GM19397 (cell line): ENCODE results near the gene CGB3.
"Not testable (repeated sequence)": the region's sequence is repeated elsewhere in the genome, so short reads cannot be mapped to it uniquely, and the experiment has no call there.

Experiments
- ATAC-seq: cut with Tn5 transposase; IDR thresholded peaks from one replicate; pipeline ENCODE4 v1.9.1; 2021; ENCODE audit warnings: mild to moderate bottlenecking, moderate library complexity; ENCODE audit not compliant: unreplicated experiment

Gene CGB3

GRCh38 chr19:49024233-49024632 lies at the start of gene CGB3:
TSS of gene CGB3 (minus strand) at chr19:49024333. CDS start at chr19:49023971, 362 bp downstream.
- not testable (repeated sequence) for ATAC-seq

DNA sequence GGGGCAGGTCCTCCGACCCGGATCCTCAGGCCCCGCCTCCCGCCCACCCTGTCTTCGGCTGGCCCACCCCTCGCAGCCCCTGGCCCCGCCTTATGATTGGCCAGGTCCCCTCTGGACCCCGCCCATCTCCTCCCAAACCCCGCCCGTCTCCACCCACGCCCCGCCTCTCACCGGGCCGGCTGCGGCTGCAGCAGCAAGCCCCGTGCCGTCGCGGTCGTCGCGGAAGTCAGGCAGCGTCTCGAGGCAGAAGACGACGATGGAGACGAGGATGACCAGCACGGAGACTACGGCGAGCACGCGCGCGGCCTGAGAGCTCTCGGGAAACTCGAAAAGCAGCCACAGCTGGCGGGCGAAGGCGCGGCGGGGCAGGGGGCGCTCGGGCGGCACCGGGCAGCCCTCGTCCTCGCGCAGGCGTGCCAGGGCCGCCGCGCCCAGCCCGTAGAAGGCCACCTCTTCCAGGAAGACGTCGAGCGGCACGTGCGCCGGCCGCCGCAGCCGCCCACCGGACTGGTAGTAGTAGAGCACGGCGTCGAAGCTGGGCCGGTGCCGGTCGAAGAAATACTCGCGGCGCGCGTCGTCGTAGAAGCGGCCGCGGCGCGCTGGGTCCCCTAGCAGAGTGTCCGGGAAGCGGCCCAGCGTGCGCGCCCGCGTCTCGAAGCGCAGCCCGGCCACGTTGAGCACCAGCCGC lies 47.9 kb upstream of the CGB3 start:
- ATAC-seq = no peak

DNA sequence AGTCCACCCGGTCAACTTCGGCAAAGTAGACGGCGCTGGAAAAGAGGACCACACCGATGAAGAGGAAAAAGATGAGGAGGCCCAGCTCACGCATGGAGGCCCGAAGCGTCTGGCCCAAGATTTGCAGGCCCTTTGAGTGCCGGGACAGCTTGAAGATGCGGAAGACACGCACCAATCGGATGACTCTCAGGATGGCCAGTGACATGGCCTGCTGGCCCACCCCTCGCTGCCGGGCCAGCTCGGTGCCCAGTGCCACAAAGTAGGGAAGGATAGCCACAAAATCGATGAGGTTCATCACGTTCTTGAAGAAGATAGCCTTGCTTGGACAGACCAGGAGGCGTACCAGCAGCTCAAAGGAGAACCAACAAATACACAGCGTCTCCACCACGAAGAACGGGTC lies 46.3 kb upstream of the CGB3 start:
- no peak for ATAC-seq

DNA sequence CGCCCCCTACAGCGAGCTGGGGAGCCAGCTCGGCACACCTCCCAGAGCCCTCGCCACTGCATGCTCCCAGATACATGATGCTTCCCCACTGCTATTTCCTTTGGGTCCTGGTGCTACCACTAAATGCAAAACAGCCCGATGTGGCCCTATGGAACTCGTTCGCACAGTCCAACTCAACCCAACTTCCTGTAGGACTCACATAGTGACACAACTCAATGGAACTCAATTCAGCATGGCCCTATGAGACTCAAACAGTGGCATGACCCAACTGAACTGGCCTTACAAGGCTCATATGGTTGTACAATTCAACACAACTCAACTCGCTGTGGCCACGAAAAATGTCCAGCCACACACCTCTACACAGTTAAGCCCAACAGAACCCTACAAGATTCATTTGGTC lies 44.9 kb upstream of the CGB3 start:
- ATAC-seq = no peak

DNA sequence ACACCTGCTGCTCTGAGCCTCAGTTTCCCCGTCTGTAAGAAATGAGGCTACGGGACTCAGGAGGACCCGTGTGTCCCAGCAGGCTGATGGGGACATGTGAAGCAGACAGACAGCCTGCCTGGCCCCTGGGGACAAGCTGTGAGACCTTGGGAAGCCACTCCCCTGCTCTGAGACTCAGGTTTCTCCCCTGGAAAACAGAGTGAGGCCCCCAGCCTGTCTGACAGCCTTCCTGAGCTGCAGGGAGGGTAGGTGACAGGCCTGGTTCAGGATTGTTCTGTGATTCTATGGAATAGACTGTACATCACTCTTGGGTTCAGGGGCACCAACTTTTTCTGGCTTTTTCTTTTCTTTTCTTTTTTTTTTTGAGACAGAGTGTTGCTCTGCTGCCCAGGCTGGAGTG lies 43.4 kb upstream of the CGB3 start:
- no peak for ATAC-seq

DNA sequence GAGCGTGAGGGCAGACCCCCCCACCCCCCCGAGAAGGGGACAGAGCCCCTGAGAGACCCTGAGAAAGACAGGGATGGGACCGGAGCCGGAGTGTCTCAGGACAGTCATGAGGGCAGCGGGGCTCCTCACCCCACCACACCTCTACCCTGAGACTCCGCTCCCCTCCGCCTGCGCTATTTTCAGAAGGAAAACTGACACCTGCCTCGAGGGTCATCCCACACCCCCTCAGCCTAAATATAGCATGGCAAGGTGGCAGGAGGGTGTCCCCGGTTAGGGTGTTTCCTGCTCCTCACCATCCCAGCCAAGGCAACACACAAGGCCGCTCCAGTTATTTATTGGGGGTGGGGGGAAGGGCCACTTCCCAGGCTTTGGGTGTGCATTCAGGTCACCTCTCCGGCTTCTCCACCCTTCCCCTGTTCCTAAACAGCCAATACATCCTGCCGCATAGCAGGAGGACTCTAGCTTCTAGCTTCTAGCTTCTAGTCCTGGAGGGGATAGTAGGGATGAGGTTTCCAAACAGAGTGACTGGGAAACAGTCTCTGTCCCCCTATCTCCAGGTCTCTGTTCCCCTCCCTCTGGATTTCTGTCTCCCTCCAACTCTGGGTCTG lies 41.9 kb upstream of the CGB3 start:
- ATAC-seq = no peak

DNA sequence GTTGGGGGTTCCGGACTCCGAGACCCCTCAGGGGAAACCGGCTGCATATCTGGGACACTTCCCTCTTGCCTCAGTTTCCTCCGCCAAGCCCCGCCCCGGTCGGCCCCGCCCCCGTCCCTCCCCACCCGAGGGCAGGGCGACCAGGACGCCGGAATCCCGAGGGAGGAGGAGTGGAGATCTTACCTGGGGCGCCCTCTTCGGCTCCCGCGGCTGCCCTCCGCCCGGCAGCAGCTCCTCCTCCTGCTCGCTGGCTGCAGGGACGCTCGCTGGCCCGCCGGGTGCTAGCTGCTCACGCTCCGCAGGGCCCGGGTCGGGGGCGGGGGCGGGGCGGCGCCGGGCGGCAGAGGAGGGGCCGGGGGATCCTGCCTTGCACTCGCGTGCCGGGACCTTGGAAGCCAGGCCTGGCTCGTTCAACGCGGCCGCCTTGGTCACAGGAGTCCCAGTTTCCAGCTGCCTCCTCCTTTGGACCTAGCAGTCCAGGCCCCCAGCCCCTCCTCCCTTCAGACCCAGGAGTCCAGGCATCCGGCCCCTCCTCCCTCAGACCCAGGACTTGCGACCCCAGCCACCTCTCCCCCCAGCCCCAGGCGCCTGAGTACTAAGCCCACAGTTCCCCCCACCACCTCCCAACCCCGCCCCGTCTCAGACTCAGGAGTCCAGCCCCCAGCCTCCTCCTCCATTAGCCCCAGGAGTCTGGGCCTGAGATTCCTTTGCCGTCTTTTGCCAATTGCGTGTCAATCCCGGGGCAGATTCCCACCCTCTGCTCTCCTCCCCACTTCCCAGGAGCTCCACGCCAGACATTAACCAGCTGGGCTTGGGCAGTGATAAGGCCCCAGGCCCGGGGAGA lies 40.9 kb upstream of the CGB3 start, which contains the start of gene NTF4:
Gene NTF4, minus strand, starts transcription at position 51 of the 844 bp plus-strand sequence. CDS start 2,821 bp downstream, outside the sequence.
- no peak for ATAC-seq

- no peak for ATAC-seq
Measured at GRCh38 chr19:49064029-49064629, 40.0 kb upstream of the CGB3 start.

- ATAC-seq = no peak
Measured at GRCh38 chr19:49061445-49061844, 37.3 kb upstream of the CGB3 start.

DNA sequence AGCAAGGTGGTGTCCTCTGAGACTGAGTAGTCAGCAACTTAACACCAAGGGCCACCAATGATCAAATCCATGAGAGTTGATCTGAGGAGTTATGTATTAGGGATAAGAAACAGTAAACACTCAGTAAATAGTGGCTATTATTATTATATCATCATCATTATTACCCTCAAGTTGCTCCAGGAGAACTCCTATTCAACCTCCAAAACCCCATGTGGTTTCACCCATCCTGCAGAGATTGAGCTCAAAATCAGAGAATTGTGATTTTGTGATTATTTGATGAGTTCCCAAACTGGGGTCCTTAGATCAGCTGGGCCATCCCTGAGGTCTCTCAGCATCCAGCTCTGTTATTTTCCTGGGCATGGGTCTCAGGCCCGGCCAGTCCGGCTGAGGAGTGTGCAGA lies 36.9 kb upstream of the CGB3 start:
- ATAC-seq = no peak

DNA sequence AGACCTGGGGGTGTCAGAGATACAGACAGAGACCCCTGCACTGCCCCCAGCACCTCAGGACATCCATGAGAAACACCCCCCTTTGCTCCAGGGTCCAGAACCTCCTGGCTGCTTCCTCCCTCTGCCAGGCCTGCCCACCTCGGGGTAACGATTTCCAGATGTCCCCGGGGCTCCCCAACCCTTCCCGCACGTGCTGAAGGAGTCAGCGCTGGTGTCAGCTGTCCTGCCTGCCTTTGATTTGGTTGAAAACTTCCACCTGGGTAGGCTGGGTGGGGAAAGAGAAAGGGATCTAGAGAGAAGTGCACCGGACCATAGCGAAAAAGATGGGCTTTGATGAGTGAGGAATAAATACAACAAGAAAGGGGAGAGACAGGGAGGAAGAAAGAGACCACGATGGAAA lies 34.9 kb upstream of the CGB3 start:
- ATAC-seq = no peak

DNA sequence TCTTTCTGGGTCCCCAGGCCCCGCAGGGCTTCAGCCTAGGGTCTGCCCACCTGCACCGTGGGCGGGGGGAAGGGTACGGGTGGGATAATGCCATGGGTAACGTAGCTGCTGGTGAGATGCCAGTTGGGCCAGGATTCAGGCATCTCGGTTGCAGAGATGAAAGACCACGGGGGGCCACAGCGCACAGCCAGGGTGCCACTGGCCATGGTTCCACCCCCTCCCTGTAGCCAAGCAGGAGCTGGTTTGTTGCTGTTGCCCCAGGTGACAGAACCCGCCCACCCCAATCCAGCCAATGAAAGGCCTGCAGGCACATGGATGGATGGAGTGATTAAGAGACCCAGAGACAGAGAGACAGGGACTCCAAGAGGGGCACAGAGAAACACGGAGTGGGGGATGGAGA lies 34.4 kb upstream of the CGB3 start:
- ATAC-seq = no peak

- no peak for ATAC-seq
Measured at GRCh38 chr19:49057636-49058234, 33.6 kb upstream of the CGB3 start, which contains the start of gene CGB7. TSS of gene CGB7 (minus strand) at chr19:49057749. CDS start at chr19:49055375, 2,374 bp downstream.

GRCh38 chr19:49056902-49057596 lies 32.9 kb upstream of the CGB3 start:
- not testable (repeated sequence) for ATAC-seq

DNA sequence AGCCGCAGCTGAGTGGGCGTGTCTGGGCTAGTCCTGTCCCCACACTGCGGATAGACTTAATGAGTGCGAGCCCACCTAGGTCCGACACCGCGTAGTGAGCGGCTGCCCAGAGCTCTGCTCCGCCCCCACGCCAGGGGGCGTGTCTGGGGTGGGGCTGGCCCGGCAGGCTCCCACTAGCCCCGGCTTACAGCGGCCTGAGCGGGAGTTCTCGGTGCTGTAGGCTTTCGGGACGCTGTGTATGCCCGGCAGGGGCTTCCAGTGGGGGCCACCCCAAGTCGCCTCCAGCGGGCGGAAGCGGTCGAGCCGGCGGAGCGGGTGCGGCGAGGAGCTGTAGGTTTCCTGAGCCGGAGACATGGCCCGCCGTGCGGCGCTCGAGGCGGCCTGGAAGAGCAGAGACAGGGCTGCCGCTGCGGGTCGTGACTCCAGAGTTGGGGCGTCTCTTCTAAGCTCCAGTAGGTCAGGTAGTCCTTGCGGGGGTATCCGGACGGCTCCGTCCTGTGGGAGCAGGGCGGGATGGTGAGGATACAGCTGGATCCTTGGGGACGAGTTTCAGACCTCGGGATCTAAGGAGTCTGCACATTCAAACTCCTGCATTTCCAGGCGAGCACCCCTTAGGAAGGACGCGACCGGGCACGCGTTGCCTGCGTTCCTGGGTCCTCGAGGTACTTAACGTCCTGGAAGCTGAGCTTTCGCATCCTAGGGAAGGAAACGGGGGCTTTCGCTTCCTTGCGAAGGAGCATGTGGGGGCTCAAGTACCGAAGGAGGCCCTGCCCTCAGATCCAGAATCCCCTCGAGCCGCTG lies 32.2 kb upstream of the CGB3 start:
- no peak for ATAC-seq

- ATAC-seq = not testable (repeated sequence)
Measured at GRCh38 chr19:49050376-49051033, 26.4 kb upstream of the CGB3 start.

GRCh38 chr19:49049834-49050233 lies 25.7 kb upstream of the CGB3 start:
- not testable (repeated sequence) for ATAC-seq

DNA sequence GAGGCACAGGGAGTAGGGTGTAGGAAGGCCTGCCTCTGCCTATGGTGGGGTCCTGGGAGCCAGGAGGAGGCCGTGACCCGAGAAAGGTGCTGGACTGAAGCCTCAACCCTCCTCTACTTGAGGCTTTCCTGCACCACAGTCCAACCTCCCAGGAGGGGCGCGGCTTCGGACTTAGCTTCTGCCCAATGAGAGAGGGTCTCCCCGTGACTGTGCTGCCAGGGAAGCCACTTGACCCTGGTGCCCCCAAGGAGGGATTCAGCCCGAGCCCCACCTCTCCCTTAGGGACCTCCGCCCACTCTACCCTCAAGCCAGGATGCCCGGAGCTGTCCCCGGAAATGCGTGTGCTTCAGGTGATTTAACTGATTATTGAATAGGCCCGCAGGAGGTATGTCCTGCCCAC lies 24.9 kb upstream of the CGB3 start, which contains the start of gene CGB8:
Gene CGB8, minus strand, starts transcription at position 101 of the 400 bp plus-strand sequence. CDS start 372 bp downstream, outside the sequence.
- ATAC-seq = not testable (repeated sequence)

DNA sequence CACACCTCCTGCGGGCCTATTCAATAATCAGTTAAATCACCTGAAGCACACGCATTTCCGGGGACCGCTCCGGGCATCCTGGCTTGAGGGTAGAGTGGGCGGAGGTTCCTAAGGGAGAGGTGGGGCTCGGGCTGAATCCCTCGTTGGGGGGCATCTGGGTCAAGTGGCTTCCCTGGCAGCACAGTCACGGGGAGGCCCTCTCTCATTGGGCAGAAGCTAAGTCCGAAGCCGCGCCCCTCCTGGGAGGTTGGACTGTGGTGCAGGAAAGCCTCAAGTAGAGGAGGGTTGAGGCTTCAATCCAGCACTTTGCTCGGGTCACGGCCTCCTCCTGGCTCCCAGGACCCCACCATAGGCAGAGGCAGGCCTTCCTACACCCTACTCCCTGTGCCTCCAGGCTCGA lies 19.4 kb upstream of the CGB3 start, which contains the start of gene CGB5:
Gene CGB5, plus strand, starts transcription at position 301 of the 400 bp plus-strand sequence. CDS start 362 bp downstream, outside the sequence.
- ATAC-seq = not testable (repeated sequence)
